Fibroblast of peridontal ligament (primary cell): Measurements from ENCODE around the gene CYFIP1.
"Not testable (repeated sequence)": the region's sequence is repeated elsewhere in the genome, so short reads cannot be mapped to it uniquely, and the experiment has no call there.

Source experiments
- DNase-seq: peaks from one replicate; pipeline ENCODE4 v3.0.0-alpha.2; 2010; ENCODE audit errors: extremely low read depth

The CYFIP1 gene

DNA sequence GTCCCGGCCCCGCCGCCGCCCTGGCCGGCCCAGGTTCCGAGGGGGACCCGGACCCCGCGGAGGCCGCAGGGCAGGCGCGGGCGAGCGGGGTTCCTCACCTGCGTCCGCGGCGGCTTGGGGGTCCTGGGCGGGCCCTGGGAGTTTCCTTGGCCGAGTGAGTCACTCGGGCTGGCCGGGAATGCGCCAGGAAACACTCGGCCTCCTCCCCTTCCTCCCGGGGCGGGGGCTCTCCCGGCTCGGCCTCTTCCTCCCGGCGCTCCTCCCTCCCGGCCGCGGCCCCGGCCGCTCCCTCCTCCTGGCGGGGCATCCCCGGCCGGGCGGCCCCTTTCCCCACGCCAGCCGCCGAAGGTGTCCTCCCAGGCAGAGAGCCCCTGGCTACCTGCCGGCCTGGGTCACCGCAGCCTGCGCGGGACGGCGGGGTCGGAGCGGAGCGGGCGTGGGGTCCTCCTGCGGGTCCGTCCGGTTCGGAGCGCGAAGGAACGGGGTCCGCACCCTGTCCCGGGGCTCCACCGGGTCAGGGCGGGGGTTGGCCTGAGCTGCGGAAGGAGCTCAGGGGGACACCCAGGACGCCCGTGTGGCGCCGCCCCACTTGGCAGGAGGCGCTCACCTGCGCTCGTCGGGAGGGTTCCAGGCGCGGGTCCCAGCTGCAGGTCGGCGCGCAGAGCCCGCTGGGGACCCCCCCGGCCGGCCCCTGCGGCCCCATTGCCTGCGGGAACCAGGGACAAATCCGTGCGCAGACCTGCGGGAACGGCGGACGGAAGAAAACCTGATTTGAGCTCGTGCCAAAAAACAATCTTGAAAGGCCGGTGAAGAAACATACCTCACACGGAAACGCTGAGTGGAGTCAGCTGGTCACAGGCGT lies at the start of gene CYFIP1:
Gene CYFIP1, minus strand, starts transcription at position 180 of the 862 bp plus-strand sequence. CDS start 33,083 bp downstream, outside the sequence.
- peak; percentile 72 for DNase-seq

DNA sequence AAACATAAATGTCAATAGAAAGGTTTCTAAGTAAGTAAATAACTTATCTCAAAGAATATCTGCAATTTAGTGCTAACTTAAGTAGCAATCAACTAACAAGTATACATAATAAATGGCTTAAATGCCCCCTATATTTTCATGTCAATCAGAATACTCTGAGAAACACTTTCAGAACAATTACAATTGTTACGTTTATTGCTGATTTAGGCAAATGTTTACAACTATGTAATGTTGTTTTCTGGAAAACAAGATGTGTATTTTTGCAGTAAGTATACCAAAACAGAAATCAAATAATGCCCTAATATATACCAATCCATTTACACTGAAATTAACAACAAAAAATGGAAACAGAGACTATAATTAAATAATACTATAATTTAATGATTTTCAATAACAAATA lies 46.0 kb upstream of the CYFIP1 start:
- DNase-seq, result no peak

DNA sequence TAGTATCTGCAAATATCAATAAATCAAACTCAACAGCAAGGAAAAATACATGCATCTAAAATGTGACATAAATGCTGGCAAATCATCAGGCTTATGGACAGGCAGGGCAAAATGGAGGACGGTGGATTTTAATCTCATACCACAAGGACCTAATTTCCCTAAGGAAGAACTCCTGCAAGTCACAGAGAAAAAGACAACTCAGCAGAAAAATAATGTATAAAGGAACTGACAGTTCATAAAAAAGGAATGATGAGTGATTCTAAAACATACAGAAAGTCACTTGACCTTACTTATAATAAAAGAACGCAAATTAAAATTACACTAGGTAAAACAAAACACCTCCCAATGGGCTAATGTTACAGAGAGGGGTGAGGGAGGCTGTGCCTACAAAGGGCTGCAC lies 42.0 kb upstream of the CYFIP1 start:
- no peak for DNase-seq

DNA sequence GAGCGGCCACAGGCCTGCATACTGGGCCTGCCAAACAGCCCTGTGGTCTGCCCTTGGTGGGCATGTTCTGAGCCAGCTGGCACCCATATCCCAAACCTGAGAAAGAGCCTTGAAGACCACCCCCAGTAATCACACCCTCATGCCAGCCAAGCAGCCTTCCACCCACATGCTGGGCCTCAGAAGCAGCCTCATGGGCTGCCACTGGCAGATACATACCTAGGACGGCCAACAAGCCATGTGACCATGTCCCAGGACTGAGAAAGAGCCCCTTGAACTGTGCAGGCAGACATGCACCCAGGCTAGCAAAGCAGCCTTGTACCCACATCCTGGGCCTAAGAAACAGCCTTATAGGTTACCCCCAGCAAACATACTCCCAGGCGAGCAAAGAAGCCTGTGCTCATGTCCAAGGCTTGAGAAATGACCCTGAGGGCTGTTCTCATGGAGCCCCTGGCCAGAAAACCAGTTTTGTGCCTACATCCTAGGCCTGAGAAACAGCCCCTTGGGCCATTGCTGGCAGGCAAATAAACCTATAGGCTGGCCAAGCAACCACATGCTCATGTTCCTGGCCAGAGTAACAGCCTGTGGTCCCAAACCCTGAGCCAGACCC lies 34.3 kb upstream of the CYFIP1 start:
- DNase-seq, result no peak

DNA sequence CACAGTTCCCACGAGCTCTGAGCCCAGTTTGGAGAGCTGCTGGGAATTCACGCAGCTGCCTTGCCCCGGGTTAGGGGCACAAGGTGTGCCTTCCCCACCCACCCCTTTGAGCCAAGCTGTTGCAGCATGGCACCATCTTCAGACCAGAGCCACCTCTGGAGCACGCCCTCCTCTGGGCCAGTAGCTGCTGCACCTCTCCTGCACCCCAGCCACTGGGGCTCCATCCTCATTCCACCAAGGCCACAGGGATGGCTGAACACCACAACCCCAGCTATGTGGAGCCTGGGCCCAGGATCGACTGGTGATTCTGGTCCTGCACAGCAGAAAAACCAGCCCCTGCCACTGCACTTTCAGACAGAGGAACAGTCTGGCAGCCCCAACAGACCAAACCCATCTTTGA lies 33.5 kb upstream of the CYFIP1 start:
- DNase-seq, result no peak

DNA sequence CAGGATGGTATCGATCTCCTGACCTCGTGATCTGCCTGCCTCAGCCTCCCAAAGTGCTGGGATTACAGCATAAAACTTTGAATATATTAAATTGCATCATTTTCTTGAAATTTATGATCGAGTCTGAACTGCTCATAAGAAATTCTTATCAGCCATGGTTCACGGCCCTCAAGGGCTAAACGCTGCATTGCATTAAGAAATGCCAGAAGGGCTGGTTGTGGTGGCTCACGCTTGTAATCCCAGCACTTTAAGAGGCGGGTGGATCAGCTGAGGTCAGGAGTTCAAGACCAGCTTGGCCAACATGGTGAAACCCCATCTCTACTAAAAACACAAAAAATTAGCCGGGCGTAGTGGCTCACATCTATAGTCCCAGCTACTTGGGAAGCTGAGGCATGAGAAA lies 32.4 kb upstream of the CYFIP1 start:
- not testable (repeated sequence) for DNase-seq

DNA sequence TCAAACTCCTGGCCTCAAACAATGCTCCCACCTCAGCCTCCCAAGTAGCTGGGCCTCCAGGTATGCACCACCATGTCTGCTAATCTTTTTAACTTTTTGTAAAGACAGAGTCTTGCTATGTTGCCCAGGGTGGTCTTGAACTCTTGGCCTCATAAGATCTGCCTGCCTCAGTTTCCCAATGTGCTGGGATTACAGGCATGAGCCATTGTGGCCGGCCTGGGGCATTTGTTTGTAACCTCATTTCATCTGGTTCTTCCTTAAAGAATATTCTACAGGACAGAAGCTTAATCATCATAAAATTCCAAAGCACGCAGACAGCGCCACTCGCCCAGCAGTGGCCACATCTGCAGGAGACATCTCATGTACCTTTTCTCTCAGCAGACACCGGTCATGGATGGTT lies 23.6 kb upstream of the CYFIP1 start:
- DNase-seq, result no peak

DNA sequence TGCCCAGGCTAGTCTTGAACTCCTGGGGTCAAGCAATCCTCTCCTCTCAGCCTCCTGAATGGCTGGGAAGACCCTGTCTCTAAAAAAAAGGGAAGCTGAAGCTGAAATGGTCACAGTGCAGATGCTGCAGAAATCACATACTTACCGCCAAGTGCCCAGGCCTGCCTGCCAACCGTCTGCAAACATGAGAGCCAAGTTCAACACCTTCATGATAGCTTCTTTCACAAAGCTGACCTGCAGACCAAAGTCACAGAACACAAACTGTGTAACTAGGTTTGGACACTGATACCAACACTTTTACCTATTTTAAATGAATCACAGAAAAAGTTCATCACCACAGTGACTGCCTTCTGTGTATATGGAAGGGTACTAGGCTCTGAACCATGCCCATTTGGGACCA lies 22.8 kb upstream of the CYFIP1 start:
- DNase-seq, result no peak

DNA sequence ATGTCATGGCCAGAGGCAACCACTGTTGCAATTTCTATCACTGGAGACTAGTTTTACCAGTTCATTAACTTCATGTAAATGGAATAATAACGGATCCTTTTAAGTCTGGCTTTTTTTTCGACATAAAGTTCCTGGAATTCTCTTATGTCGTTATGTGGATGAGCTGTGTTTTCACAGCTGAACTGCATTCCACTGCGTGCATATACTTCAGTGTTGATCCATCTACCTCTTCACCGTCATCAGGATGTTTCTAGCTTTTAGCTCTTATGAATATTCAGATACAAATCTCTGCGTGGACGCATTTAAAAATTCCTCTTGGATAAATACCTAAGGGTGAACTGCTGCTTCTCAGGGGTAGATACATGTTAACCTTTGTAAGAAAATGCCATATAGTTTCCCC lies 15.6 kb upstream of the CYFIP1 start:
- no peak for DNase-seq

DNA sequence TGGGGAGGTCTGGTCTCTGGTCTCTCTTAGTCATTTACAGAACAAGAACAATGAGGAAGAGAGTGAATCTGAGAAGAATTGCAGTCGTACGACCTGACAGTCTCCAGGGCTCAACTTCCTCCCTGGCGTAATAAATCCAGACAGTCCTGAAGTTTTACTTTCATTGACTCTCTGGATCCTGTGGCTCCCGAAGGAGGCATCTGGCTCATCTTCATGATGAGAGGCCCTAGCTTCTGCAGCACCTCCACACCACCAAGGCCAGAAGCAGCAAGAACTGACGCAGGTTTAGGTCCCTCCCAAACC lies 11.8 kb upstream of the CYFIP1 start:
- no peak for DNase-seq

DNA sequence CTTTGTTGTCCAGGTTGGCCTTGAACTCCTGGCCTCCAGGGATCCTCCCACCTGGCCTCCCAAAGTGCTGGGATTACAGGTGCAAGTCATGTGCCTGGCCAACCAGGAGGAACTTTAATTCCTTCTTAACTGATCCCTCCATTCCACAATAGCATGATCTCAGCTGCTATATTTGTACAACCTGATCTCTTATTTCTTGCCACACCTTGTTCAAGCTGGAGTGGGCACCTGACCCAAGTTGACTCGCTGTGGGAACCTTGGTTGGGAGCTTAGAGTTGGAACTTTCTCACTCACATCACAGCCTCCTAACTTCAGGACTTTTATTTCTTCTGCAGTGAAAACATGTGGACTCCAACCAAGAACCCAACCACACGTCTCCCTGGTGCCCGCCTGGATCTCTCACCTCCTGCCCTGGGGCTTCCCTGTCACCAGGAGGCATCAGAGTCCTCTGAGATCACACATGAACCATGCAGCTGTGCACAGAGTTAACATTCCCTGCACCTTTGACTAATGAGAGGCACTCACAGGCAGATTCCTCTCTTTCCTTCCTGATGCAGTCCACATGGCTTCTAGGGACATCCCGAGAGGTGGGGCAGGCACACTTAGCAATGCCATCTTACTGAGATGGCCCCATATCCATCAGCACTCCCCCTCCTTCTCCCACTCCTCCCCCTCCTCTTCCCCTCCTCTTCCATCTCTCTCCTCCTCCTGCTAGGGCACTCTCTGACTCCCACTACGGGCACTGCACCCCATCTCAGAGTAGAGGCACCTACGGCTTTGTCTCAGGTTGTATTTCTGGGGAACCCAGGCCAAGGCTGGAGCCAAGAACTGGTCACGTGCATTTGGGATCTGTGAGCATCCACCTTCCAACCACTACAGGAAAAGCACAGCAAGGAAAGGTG lies 9.7 kb upstream of the CYFIP1 start:
- no peak for DNase-seq

DNA sequence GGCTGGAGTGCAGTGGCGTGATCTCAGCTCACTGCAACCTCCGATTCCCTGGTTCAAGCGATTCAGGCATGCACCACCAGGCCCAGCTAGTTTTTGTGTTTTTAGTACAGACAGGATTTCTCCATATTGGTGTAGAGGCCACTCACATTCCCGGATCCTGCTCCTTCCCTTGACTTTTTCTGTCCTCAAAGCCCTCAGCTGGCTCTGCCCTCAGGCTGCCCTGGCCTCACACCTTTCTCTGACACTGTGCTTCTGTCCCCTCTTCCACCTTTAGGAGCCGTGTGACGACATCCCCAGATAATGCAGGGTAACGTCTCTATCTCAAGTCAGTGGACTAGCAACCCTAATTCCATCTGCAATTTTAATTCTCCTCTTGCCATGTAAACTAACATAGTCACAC lies 8.6 kb upstream of the CYFIP1 start:
- no peak for DNase-seq

DNA sequence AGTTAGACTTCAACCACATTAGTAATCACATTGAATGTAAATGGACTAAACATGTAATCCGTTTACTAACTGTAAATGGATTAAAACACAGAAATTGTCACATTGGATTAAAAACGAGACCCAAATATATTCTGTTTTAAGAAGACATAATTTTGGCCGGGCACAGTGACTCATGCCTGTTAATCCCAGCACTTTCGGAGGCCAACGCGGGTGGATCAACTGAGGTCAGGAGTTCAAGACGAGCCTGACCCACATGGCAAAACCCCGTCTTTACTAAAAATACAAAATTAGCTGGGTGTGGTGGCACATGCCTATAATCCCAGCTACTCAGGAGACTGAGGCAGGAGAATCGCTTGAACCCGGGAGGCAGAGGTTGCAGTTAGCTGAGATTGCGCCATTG lies 1.8 kb upstream of the CYFIP1 start:
- not testable (repeated sequence) for DNase-seq

DNA sequence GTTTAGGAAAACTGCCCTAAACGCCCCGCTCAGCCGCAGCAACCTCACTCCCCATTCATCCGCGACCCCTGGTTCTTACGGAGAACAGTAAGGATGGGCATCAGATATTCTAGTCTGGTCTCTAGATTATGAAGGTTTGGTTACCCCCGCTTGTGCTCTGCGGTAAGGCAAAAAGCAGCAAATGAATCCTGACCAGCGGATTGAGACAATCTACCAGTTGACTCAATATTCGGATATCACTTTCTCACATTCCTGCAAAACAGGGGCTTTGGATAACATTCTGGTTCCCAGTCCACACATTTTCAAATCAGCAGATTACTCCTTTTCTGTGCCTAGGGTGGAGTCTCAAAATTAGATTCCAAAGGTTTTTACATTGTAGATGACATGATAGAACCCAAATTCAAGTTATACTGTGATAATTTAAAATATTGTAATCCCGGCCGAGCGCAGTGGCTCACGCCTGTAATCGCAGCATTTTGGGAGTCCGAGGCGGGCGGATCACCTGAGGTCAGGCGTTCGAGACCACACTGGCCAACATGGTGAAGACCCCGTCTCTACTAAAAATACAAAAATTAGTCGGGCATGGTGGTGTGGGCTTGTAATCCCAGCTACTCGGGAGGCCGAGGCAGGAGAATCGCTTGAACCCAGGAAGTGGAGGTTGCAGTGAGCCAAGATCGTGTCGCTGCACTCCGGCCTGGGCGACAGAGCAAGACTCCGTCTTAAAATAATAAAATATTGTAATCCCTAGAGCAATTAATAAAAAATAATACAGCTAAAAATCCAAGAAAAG lies 1.1 kb upstream of the CYFIP1 start:
- DNase-seq, result no peak

DNA sequence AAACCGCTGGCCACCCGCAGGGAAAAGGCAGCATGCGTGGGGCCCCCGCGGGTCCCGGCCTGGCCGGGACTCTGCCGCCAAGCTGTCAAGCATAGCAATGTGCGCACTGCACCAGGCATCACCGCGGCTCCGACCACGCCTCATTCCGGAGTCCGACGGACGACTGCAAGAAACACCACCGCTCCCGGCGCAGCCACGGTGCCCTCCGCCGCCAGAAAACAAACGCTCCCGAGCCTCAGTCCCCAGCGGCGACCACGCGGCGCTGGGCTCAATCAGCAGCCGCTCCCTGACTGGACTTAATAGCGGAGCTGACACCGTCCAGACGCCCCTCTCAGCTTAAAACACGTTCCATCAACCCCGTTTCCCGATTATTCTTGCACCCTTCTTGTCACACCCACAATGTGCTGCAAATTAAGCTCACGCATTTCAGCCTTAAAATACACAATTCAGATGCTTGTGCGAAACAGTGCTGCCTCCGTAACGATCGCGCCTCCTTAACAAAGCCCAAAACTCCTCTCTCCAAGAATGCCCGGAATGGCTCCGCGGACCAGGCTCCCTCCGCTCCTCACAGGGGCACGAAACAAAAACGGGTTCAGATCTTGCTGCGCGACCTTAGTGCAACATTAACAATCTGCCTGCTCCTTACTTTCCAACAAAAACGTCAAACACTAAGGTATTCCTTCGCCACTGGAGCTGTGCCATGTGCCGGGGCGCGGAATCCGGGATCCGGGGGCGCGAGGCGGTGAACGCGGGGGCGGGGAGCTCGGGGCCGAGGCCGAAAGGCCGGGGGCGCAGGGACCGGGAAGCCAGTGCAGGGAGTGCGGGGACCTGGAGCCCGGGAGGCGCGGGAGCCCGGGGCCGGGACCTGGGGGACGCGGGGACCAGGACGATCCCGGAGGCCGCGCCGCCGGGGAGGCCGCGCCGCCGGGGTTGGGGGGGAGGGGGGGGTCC lies 655 bp downstream of the CYFIP1 start:
- DNase-seq, result peak; percentile 48

DNA sequence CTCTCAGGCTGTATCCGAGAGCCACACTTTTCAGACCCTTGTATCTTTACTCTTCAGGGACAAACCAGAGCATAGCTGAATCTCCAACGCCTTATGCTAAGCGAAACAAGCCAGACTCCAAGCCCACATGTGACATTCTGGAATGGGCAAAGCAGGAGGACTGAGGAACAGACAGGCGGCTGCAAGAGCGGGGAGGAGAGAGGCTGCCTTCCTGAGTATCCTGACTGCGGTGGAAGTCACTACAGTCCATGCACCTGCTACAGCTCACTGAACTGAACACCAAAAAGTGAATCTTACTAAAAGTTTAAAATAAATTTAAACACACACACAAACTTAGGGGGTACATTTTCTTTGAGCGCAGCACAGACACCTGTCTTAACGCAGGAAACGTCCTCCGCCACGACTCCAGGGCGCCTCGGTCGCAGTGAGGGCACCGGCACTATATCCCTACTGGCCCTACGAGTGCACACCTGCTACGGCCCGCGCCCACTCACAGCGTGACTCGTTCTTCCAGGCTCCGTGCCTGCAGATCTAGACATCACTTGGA lies 1.4 kb downstream of the CYFIP1 start:
- no peak for DNase-seq

DNA sequence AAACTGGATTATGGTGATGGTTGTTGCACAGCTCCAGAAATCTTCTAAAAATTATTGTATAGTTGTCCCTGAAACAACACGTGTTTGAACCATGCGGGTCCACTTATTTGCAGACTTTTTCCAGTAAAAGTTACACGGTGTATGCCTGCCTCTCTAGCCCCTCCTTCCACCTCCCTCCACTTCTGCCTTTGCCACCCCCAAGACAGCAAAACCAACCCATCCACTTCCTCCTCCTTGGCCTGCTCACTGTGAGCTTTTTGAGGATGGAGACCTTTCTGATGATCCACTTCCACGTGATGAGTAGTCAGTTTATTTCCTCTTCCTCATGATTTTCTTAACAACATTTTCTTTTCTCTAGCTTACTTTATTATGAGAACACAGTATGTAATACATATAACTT lies 5.4 kb downstream of the CYFIP1 start:
- no peak for DNase-seq

DNA sequence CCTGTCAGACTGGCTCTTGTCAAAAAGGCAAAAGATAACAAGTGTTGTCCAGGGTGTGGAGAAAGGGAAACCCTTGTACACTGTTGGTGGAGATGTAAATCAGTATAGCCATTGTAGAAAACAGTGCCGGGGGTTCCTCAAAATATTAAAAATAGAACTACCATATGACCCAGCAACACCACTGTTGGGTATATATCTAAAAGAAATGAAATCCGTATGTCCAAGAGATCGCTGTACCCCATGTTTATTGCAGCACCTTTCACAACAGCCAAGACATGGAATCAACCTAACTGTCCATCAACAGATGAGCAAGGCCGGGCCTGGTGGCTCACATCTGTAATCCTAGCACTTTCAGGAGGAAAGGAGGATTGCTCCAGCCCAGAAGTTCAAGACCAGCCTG lies 6.2 kb downstream of the CYFIP1 start:
- DNase-seq, result no peak

DNA sequence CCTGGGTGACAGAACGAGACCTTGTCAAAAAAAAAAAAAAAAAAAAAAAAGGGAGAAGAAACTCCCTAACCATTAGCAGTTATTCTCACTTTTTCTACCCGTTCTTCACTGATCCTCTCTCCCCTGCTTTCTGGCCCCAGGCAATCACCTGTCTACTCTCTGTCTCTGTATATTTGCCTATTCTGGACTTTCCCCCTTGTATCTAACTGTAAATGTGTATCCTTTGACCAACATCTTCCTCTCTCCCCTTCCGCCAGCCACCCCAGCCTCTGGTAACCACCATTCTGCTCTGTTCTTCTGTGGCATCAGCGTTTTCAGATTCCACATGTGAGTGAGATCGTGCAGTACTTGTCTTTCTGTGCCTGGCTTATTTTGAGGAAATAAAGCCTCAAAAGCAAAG lies 6.9 kb downstream of the CYFIP1 start:
- no peak for DNase-seq

DNA sequence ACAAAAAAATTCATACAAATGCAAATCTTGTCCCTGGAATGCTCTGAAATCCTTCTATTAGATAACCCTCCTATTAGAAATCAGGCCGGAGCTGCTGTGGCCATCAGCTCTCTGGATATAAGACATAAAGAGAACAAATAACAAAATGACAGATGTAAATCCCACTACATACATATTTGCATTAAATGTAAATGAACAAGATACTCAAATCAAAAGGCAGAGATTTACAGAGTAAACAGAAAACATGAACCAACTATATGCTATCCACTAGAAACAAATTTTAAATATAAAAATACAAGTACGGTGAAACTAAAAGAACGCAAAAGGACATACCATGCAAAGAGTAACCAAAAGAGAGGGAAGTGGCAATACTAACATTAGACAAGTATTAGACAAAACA lies 10.7 kb downstream of the CYFIP1 start:
- DNase-seq, result no peak
